ENCODE results near the gene CCDC92. TPM values are rescaled to one million over a fixed set of nuclear protein-coding genes. Genes with fewer than 3 reads are reported as not detected.
A peak's percentile ranks its signal among the peaks of the same experiment; 100 is the strongest.

Gene CCDC92
- total RNA-seq, result 7.7 and 8.3 TPM in 2 replicates

DNA sequence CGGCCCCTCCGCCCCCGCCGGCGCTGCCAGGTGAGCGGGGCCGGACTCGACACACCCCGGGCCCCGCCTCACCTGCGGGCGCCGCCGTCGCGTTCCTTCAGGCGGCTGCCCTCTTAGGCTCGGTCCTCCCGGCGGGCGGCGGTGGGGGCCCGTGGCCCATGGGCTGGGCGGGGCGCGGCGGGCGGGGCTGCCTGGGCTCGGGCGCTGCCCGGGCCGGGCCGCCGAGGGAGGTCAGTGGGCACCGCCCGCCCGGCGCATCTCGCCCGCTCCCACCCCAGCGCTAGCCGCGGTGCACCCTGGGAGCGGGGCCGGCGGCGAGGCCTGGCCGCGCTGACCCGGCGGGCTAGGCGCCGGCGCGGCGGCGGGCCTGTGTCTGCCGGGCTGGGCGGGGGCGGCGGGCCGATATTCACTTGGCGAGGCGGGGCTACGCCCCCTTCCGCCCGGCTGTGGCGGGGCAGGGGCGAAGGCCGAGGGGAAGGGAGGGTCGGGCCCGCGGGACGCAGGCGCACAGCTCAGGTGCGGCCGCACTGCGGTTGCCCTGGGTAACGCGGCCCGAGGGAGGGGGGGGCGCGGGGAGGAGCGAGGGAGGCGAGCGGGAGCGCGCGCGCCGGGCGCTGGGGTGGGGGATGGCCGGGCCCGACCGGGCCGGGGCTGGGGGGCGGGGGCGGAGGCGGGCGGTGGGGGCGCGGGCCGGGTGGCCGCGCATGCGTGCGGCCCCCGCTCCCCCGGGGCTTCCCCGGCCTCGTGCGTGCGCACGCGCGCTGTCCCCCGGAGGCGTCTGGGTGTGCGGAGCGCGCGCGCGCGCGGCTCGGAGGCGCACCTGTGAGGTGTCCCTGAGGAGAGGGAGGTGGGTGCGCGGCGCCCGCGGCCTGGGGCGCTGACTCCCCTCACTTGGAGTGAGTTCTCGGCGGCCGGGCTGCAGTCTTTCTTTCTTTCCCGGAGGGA, at the start of gene CCDC92, which contains the start of gene ZNF664:
CCDC92 (minus strand) TSS at position 375 of the 945 bp plus-strand sequence. CDS start 28,526 bp downstream, outside the sequence.
ZNF664 (plus strand) TSS at position 759 of the 945 bp plus-strand sequence. CDS start 38,930 bp downstream, outside the sequence.
- peak; percentile 91 for DNase-seq (ENCODE audit: low spot score)
- peak within 1 kb of the TSS; percentile 78 for H3K27ac Mint-ChIP-seq
- H3K36me3 Mint-ChIP-seq (ENCODE audit: low read depth), result peaks cover 20% of the 10 kb centered on the region
- peak within 1 kb of the TSS; percentile 91 for H3K4me3 Mint-ChIP-seq
- peaks cover 15% of the 10 kb centered on the region for H3K27me3 Mint-ChIP-seq (ENCODE audit: insufficient read depth)
- no peaks in the 10 kb centered on the region for H3K9me3 Mint-ChIP-seq
- peaks cover 53% of the 10 kb centered on the region for H3K4me1 Mint-ChIP-seq (ENCODE audit: low read depth)
- intact Hi-C loops (cut with micrococcal nuclease), result loop anchor here (1.0 to 5.0 kb wide), 7 partner anchors 67 to 942 kb away; partner anchors contain the start of genes EIF2B1, GTF2H3, SBNO1 and TMED2

DNA sequence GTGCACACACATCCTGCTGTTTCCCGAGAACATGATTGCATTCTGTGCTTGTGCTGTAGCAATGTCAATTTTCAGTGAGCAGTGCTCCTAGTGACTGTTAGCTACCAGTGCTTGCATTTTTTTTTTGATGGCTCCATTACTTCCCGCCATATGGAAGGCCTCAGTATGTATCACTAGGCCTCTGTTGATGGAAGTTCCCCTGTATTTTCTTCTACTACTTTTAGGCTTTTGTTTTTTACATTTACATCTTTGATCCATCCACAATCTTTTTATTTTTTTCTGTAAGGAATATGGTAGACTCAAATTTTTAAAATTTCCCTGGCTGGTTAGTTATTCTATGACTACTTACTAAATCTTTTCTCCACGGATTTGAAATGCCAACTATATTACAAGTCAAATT, 49.5 kb upstream of the CCDC92 start:
- no peak overlapping the region for H3K27ac Mint-ChIP-seq
- H3K9me3 Mint-ChIP-seq, result no peaks in the 10 kb centered on the region
- intact Hi-C loops (cut with micrococcal nuclease), result no loop called here
- no peaks in the 10 kb centered on the region for H3K4me1 Mint-ChIP-seq (ENCODE audit: low read depth)
- peaks cover 3% of the 10 kb centered on the region for H3K27me3 Mint-ChIP-seq (ENCODE audit: insufficient read depth)
- H3K4me3 Mint-ChIP-seq, result no peak overlapping the region
- DNase-seq (ENCODE audit: low spot score), result no peak
- no peaks in the 10 kb centered on the region for H3K36me3 Mint-ChIP-seq (ENCODE audit: low read depth)

GRCh38 chr12:124021007-124021406, 48.4 kb upstream of the CCDC92 start:
- H3K9me3 Mint-ChIP-seq, result no peaks in the 10 kb centered on the region
- intact Hi-C loops (cut with micrococcal nuclease), result no loop called here
- H3K4me1 Mint-ChIP-seq (ENCODE audit: low read depth), result no peaks in the 10 kb centered on the region
- no peak overlapping the region for H3K4me3 Mint-ChIP-seq
- no peak for DNase-seq (ENCODE audit: low spot score)
- no peaks in the 10 kb centered on the region for H3K36me3 Mint-ChIP-seq (ENCODE audit: low read depth)
- no peak overlapping the region for H3K27ac Mint-ChIP-seq
- H3K27me3 Mint-ChIP-seq (ENCODE audit: insufficient read depth), result peaks cover 3% of the 10 kb centered on the region

DNA sequence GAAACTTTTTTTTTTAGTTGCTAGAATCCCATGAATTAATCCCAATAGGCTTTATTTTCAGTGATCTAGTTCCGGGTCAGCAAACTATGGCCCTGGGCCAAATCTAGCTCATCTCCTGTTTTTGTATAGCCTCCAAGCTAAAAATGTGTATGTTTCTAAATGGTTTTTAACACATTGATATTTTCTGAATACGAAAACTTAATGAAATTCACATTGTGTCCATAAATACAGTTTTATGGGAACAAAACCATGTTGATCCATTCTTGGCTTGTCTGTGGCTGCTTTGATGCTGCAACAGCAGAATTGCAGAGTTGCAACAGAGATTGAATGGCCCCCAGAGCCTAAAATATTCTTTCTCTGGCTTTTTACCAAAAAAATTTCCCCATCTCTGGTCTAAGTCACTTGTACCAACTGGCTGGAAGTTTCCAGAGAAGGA, 47.9 kb upstream of the CCDC92 start:
- no peaks in the 10 kb centered on the region for H3K36me3 Mint-ChIP-seq (ENCODE audit: low read depth)
- no peaks in the 10 kb centered on the region for H3K9me3 Mint-ChIP-seq
- intact Hi-C loops (cut with micrococcal nuclease), result no loop called here
- H3K27me3 Mint-ChIP-seq (ENCODE audit: insufficient read depth), result peaks cover 3% of the 10 kb centered on the region
- no peaks in the 10 kb centered on the region for H3K4me1 Mint-ChIP-seq (ENCODE audit: low read depth)
- no peak overlapping the region for H3K4me3 Mint-ChIP-seq
- DNase-seq (ENCODE audit: low spot score), result no peak
- H3K27ac Mint-ChIP-seq, result no peak overlapping the region

DNA sequence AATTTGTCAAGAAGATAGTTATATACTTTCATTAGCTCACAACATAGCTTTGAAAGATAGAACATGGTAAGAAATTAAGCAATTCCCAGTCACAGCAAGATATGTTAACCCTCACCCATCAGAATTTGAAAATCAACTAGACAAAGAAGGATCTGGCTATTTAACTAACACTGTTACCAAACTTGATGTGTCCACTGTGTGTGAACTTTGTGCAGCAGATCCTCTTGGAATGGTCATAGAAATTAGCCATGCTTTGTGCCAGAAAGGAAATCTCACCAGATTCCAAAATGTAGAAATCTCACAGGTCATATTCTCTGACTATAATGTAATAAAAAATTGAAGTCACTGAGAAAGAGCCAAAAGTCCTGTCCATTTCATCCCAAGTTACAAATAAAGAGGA, 46.5 kb upstream of the CCDC92 start:
- peaks cover 3% of the 10 kb centered on the region for H3K27me3 Mint-ChIP-seq (ENCODE audit: insufficient read depth)
- intact Hi-C loops (cut with micrococcal nuclease), result no loop called here
- H3K9me3 Mint-ChIP-seq, result no peaks in the 10 kb centered on the region
- no peaks in the 10 kb centered on the region for H3K4me1 Mint-ChIP-seq (ENCODE audit: low read depth)
- no peak overlapping the region for H3K27ac Mint-ChIP-seq
- no peak for DNase-seq (ENCODE audit: low spot score)
- H3K4me3 Mint-ChIP-seq, result no peak overlapping the region
- H3K36me3 Mint-ChIP-seq (ENCODE audit: low read depth), result peaks cover 4% of the 10 kb centered on the region

DNA sequence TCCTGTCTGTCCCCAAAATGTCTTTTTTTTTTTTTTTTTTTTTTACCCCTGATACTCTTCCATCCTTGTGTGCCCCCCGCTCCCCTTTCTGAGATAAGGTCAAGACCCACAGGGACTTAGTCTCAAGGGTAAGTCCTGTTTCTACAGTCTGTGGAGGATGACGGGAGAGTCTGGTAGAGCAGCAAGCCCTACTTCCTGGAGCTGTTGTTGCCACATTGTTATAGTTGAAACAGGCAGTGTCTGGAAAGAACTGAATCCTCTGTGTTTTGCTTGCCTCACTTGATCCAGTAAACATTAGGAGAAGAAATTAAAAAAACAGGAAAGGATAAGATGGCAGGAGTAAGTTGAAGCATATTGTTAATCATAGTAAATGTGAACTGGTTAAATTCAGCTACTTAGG, 45.9 kb upstream of the CCDC92 start:
- Mint-ChIP-seq H3K27ac (no peak overlapping the region), H3K9me3 (no peaks in the 10 kb centered on the region), H3K4me1 (ENCODE audit: low read depth) (no peaks in the 10 kb centered on the region), H3K4me3 (no peak overlapping the region), H3K36me3 (ENCODE audit: low read depth) (peaks cover 8% of the 10 kb centered on the region), H3K27me3 (ENCODE audit: insufficient read depth) (peaks cover 3% of the 10 kb centered on the region)
- intact Hi-C loops (cut with micrococcal nuclease), result no loop called here
- no peak for DNase-seq (ENCODE audit: low spot score)

- DNase-seq (ENCODE audit: low spot score), result no peak
- peaks cover 19% of the 10 kb centered on the region for H3K36me3 Mint-ChIP-seq (ENCODE audit: low read depth)
- H3K4me3 Mint-ChIP-seq, result no peak overlapping the region
- intact Hi-C loops (cut with micrococcal nuclease), result no loop called here
- no peak overlapping the region for H3K27ac Mint-ChIP-seq
- no peaks in the 10 kb centered on the region for H3K4me1 Mint-ChIP-seq (ENCODE audit: low read depth)
- H3K27me3 Mint-ChIP-seq (ENCODE audit: insufficient read depth), result peaks cover 3% of the 10 kb centered on the region
- no peaks in the 10 kb centered on the region for H3K9me3 Mint-ChIP-seq
These were observed 44.4 kb upstream of the CCDC92 start for GRCh38 chr12:124017064-124017463.

- DNase-seq (ENCODE audit: low spot score), result no peak
- peaks cover 3% of the 10 kb centered on the region for H3K4me1 Mint-ChIP-seq (ENCODE audit: low read depth)
- no peak overlapping the region for H3K4me3 Mint-ChIP-seq
- intact Hi-C loops (cut with micrococcal nuclease), result no loop called here
- H3K36me3 Mint-ChIP-seq (ENCODE audit: low read depth), result peaks cover 29% of the 10 kb centered on the region
- H3K27ac Mint-ChIP-seq, result no peak overlapping the region
- H3K9me3 Mint-ChIP-seq, result no peaks in the 10 kb centered on the region
- H3K27me3 Mint-ChIP-seq (ENCODE audit: insufficient read depth), result peaks cover 3% of the 10 kb centered on the region
These were observed 43.1 kb upstream of the CCDC92 start for GRCh38 chr12:124015494-124016461.

GRCh38 chr12:124013073-124013472, 40.4 kb upstream of the CCDC92 start:
- no peaks in the 10 kb centered on the region for H3K9me3 Mint-ChIP-seq
- H3K4me1 Mint-ChIP-seq (ENCODE audit: low read depth), result peaks cover 15% of the 10 kb centered on the region
- no peak overlapping the region for H3K4me3 Mint-ChIP-seq
- peaks cover 36% of the 10 kb centered on the region for H3K36me3 Mint-ChIP-seq (ENCODE audit: low read depth)
- DNase-seq (ENCODE audit: low spot score), result no peak
- intact Hi-C loops (cut with micrococcal nuclease), result no loop called here
- H3K27me3 Mint-ChIP-seq (ENCODE audit: insufficient read depth), result peaks cover 3% of the 10 kb centered on the region
- peak overlapping the region; percentile 36 for H3K27ac Mint-ChIP-seq

GRCh38 chr12:124011435-124012115, 38.9 kb upstream of the CCDC92 start:
- Mint-ChIP-seq H3K36me3 (ENCODE audit: low read depth) (peaks cover 43% of the 10 kb centered on the region), H3K27ac (no peak overlapping the region), H3K4me1 (ENCODE audit: low read depth) (peaks cover 30% of the 10 kb centered on the region), H3K4me3 (no peak overlapping the region), H3K27me3 (ENCODE audit: insufficient read depth) (no peaks in the 10 kb centered on the region), H3K9me3 (no peaks in the 10 kb centered on the region)
- intact Hi-C loops (cut with micrococcal nuclease), result no loop called here
- no peak for DNase-seq (ENCODE audit: low spot score)

- Mint-ChIP-seq H3K36me3 (ENCODE audit: low read depth) (peaks cover 48% of the 10 kb centered on the region), H3K27me3 (ENCODE audit: insufficient read depth) (no peaks in the 10 kb centered on the region), H3K4me3 (no peak overlapping the region), H3K9me3 (no peaks in the 10 kb centered on the region), H3K4me1 (ENCODE audit: low read depth) (peaks cover 39% of the 10 kb centered on the region), H3K27ac (no peak overlapping the region)
- intact Hi-C loops (cut with micrococcal nuclease), result no loop called here
- no peak for DNase-seq (ENCODE audit: low spot score)
These were observed 38.1 kb upstream of the CCDC92 start for GRCh38 chr12:124010687-124011086.

DNA sequence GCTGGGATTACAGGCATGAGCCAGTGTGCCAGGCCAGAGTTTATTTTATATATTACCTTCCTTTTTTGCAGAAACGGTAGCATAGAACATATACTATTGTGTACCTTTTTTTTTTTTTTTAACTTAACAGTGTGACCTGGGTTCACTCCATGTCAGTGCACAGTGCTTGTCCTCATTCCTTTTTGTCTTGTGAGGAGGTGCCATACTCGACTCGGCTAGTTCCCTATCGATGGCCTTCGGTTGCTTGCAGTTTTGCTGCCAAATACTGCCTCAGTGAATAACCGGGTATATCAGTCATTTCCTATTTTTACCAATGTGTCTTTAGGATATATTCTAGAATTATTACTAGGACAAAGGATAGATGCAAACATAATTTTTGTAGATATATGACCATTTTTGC, 37.1 kb upstream of the CCDC92 start:
- intact Hi-C loops (cut with micrococcal nuclease), result no loop called here
- H3K36me3 Mint-ChIP-seq (ENCODE audit: low read depth), result peaks cover 48% of the 10 kb centered on the region
- H3K27me3 Mint-ChIP-seq (ENCODE audit: insufficient read depth), result no peaks in the 10 kb centered on the region
- H3K9me3 Mint-ChIP-seq, result no peaks in the 10 kb centered on the region
- no peak for DNase-seq (ENCODE audit: low spot score)
- H3K4me3 Mint-ChIP-seq, result no peak overlapping the region
- H3K4me1 Mint-ChIP-seq (ENCODE audit: low read depth), result peaks cover 41% of the 10 kb centered on the region
- no peak overlapping the region for H3K27ac Mint-ChIP-seq
